Neural progenitor cell (in vitro differentiated cells): ENCODE data around the gene PPCDC. TPM values are rescaled to one million over a fixed set of nuclear protein-coding genes. Genes with fewer than 3 reads are reported as not detected.

Experiments
- DNase-seq: peaks from one replicate; pipeline ENCODE4 v3.0.0-alpha.2; 2016; ENCODE audit warnings: low spot score
- H2AFZ ChIP-seq: fragments of 200-600 bp; sonication (generic); replicated peaks from 2 replicates; pipeline ENCODE4 v1.6.1; 2016; ENCODE audit warnings: antibody characterized with exemption
- H3F3A ChIP-seq: fragments of 200-600 bp; sonication (generic); 2 replicates; pipeline ENCODE4 v1.6.1; 2016; ENCODE audit warnings: antibody characterized with exemption, low read depth
- H3K27ac ChIP-seq: fragments of 200-600 bp; sonication (generic); 2 replicates; pipeline ENCODE4 v1.5.1; 2016; ENCODE audit warnings: mild to moderate bottlenecking
- H3K27me3 ChIP-seq: fragments of 200-600 bp; sonication (generic); 2 replicates; pipeline ENCODE4 v1.6.1; 2016; ENCODE audit warnings: mild to moderate bottlenecking, moderate library complexity
- H3K36me3 ChIP-seq: fragments of 200-600 bp; sonication (generic); 2 replicates; pipeline ENCODE4 v1.5.1; 2016
- H3K4me1 ChIP-seq: fragments of 200-600 bp; sonication (generic); 2 replicates; pipeline ENCODE4 v1.6.1; 2016; ENCODE audit warnings: mixed run types
- H3K4me2 ChIP-seq: fragments of 200-600 bp; sonication (generic); 2 replicates; pipeline ENCODE4 v1.6.1; 2016
- H3K4me3 ChIP-seq: fragments of 200-600 bp; sonication (generic); 2 replicates; pipeline ENCODE4 v1.5.1; 2016
- H3K79me2 ChIP-seq: fragments of 200-600 bp; sonication (generic); 2 replicates; pipeline ENCODE4 v1.6.1; 2016; ENCODE audit warnings: low read depth
- H3K9ac ChIP-seq: fragments of 200-600 bp; sonication (generic); 2 replicates; pipeline ENCODE4 v1.6.1; 2016
- H3K9me3 ChIP-seq: fragments of 200-600 bp; sonication (generic); 2 replicates; pipeline ENCODE4 v1.5.1; 2016; ENCODE audit warnings: low read depth
- H4K20me1 ChIP-seq: fragments of 200-600 bp; sonication (generic); 2 replicates; pipeline ENCODE4 v1.6.1; 2016; ENCODE audit warnings: low read depth
- H3K27ac Mint-ChIP-seq: 3 replicates; pipeline ENCODE4 v1.8.0; 2021; ENCODE audit warnings: mixed read lengths
- H3K27me3 Mint-ChIP-seq: 2 replicates; pipeline ENCODE4 v1.8.0; 2022; ENCODE audit warnings: low read depth, mild to moderate bottlenecking, inconsistent platforms, moderate library complexity, mixed read lengths; ENCODE audit not compliant: insufficient read depth
- H3K36me3 Mint-ChIP-seq: 3 replicates; pipeline ENCODE4 v1.8.0; 2021; ENCODE audit warnings: mixed read lengths
- H3K4me1 Mint-ChIP-seq: 3 replicates; pipeline ENCODE4 v1.8.0; 2021; ENCODE audit warnings: mixed read lengths
- H3K4me3 Mint-ChIP-seq: 3 replicates; pipeline ENCODE4 v1.8.0; 2021; ENCODE audit warnings: mild to moderate bottlenecking, moderate library complexity, mixed read lengths
- H3K9me3 Mint-ChIP-seq: 3 replicates; pipeline ENCODE4 v1.8.0; 2020; ENCODE audit warnings: mixed read lengths
- EZH2 ChIP-seq: fragments of 200-600 bp; sonication (generic); IDR thresholded peaks from 2 replicates; pipeline ENCODE4 v1.6.1; 2017; ENCODE audit warnings: antibody characterized with exemption, mild to moderate bottlenecking, moderate library complexity
- EZH2phosphoT487 ChIP-seq: fragments of 200-600 bp; sonication (generic); IDR thresholded peaks from 2 replicates; pipeline ENCODE4 v1.6.1; 2017; ENCODE audit warnings: antibody characterized with exemption
- total RNA-seq: library from RNA; depleted of rRNA; stranded (reverse); fragments of >200 nt; gene quantifications from 2 replicates; pipeline ENCODE4 v1.2.3, GENCODE V29; 2015; ENCODE audit warnings: low replicate concordance
- TF ChIP-seq, protein P1 (sequence below): fragments of 200-600 bp; sonication (generic); IDR thresholded peaks from 2 replicates; pipeline ENCODE4 v1.5.1; 2017; ENCODE audit warnings: antibody characterized with exemption, mild to moderate bottlenecking

The PPCDC gene
- total RNA-seq, 1 donor from 2014 or later = 15.8 TPM

DNA sequence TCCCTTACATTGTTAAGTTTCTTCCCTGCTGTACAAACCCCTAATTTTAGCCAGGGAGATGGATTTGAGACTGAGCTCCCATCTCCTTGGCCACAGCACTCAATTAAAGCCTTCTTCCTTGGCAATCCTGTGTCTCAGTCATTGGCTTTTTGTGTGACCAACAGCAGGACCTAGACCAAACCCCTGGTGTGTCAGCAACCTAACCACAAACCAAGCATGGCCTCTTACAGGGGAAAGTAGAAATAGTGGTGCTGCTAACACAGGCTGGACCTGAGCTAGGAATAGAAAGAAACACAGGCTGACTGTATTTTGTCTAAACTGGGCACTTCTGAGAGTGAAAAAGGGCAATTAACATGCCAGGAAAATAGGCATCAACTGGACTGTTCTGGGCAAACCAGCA is 37.9 kb downstream of the PPCDC start:
- Histone ChIP-seq H2AFZ (no peak overlapping the region), H3K4me3 (no peak overlapping the region), H3K4me2 (no peak overlapping the region), H3K4me1 (no peaks in the 10 kb centered on the region), H4K20me1 (no peaks in the 10 kb centered on the region), H3K9ac (no peak overlapping the region), H3K79me2 (no peaks in the 10 kb centered on the region), H3K27me3 (no peaks in the 10 kb centered on the region), H3K9me3 (no peaks in the 10 kb centered on the region), H3F3A (peaks cover 9% of the 10 kb centered on the region), H3K36me3 (no peaks in the 10 kb centered on the region), H3K27ac (no peak overlapping the region)
- TF ChIP-seq EZH2 = no peak
- no peak for TF ChIP-seq EZH2phosphoT487
- TF ChIP-seq, protein P1, sequence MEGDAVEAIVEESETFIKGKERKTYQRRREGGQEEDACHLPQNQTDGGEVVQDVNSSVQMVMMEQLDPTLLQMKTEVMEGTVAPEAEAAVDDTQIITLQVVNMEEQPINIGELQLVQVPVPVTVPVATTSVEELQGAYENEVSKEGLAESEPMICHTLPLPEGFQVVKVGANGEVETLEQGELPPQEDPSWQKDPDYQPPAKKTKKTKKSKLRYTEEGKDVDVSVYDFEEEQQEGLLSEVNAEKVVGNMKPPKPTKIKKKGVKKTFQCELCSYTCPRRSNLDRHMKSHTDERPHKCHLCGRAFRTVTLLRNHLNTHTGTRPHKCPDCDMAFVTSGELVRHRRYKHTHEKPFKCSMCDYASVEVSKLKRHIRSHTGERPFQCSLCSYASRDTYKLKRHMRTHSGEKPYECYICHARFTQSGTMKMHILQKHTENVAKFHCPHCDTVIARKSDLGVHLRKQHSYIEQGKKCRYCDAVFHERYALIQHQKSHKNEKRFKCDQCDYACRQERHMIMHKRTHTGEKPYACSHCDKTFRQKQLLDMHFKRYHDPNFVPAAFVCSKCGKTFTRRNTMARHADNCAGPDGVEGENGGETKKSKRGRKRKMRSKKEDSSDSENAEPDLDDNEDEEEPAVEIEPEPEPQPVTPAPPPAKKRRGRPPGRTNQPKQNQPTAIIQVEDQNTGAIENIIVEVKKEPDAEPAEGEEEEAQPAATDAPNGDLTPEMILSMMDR = no peak
- Mint-ChIP-seq H3K9me3 (peaks cover under 1% of the 10 kb centered on the region), H3K36me3 (peaks cover 2% of the 10 kb centered on the region), H3K27me3 (peaks cover 8% of the 10 kb centered on the region), H3K27ac (peak overlapping the region; percentile 69), H3K4me3 (no peak overlapping the region), H3K4me1 (peaks cover 26% of the 10 kb centered on the region)
- DNase-seq = no peak

DNA sequence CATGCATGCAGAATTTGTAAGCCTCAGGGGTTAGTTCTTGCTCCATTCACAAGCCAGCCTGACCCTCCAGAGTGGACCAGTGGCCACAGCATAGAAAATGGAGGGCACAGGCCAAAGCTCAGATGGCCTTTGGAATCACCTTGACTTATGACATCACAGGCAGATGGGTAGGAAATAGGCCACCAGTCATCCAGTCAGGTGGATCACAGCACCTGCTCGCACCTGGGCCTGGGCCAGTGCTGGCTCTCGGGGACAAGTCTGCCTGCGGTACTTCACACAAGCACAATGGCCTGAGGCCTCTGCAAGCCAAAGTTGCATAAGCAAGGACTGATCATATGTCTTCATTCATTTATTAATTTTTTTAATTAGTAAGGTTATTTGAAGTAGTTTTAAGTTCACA is 39.3 kb downstream of the PPCDC start:
- peaks cover 28% of the 10 kb centered on the region for H3K4me1 Mint-ChIP-seq
- H3K9me3 Mint-ChIP-seq = peaks cover 2% of the 10 kb centered on the region
- DNase-seq = no peak

DNA sequence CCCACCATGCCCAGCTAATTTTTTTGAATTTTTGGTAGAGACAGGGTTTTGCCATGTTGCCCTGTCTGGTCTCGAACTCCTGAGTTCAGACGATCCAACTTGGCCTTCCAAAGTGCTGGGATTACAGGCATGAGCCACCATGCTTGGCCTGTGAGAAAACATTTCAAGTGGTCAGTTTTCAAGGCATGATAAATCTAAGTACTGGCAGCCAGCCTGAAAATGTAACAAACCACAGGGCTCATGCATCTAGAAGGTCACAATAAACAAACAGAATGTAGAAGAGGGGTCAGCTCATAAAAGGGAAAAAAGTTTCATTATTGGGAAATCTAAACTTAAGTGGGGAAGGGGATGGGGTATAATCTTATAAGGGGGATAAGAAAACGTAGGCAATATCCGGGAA is 39.9 kb downstream of the PPCDC start:
- Mint-ChIP-seq H3K9me3 (peaks cover 2% of the 10 kb centered on the region), H3K27ac (no peak overlapping the region)
- H3F3A ChIP-seq = peaks cover 9% of the 10 kb centered on the region

More for the DNA sequence above, 39.3 kb downstream of the PPCDC start:
- H3K4me2 ChIP-seq = no peak overlapping the region
- H4K20me1 ChIP-seq = no peaks in the 10 kb centered on the region
- Mint-ChIP-seq H3K27ac (no peak overlapping the region), H3K27me3 (peaks cover 8% of the 10 kb centered on the region), H3K36me3 (peaks cover 4% of the 10 kb centered on the region), H3K4me3 (no peak overlapping the region)
- H3K27ac ChIP-seq = no peak overlapping the region
- TF ChIP-seq EZH2phosphoT487 (no peak), EZH2 (no peak)
- TF ChIP-seq, protein P1 = no peak
- H3K4me3 ChIP-seq = no peak overlapping the region
- H3K36me3 ChIP-seq = no peaks in the 10 kb centered on the region
- H3K79me2 ChIP-seq = no peaks in the 10 kb centered on the region
- no peak overlapping the region for H3K9ac ChIP-seq
- no peaks in the 10 kb centered on the region for H3K9me3 ChIP-seq
- no peaks in the 10 kb centered on the region for H3K4me1 ChIP-seq
- no peak overlapping the region for H2AFZ ChIP-seq
- H3F3A ChIP-seq = peaks cover 9% of the 10 kb centered on the region
- no peaks in the 10 kb centered on the region for H3K27me3 ChIP-seq

More for the DNA sequence above, 39.9 kb downstream of the PPCDC start:
- Histone ChIP-seq H3K4me3 (no peak overlapping the region), H3K4me1 (no peaks in the 10 kb centered on the region), H2AFZ (no peak overlapping the region), H3K4me2 (no peak overlapping the region), H3K27ac (no peak overlapping the region), H3K9ac (no peak overlapping the region), H3K79me2 (no peaks in the 10 kb centered on the region), H3K36me3 (no peaks in the 10 kb centered on the region), H3K27me3 (no peaks in the 10 kb centered on the region), H3K9me3 (no peaks in the 10 kb centered on the region), H4K20me1 (no peaks in the 10 kb centered on the region)
- Mint-ChIP-seq H3K27me3 (peaks cover 8% of the 10 kb centered on the region), H3K4me3 (no peak overlapping the region), H3K36me3 (peaks cover 2% of the 10 kb centered on the region), H3K4me1 (peaks cover 25% of the 10 kb centered on the region)
- TF ChIP-seq EZH2 (no peak), EZH2phosphoT487 (no peak)
- TF ChIP-seq, protein P1 = no peak
- no peak for DNase-seq
